ENCODE measurements around the gene KLHDC7B. TPM values are rescaled to one million over a fixed set of nuclear protein-coding genes. Genes with fewer than 3 reads are reported as not detected.

The KLHDC7B gene
- total RNA-seq, 1 experiment from 2014 or later = 1.6 TPM

GRCh38 chr22:50567721-50568252 lies 22.1 kb downstream of the KLHDC7B start:
- BruUV-seq (replicated peaks) = no TSS peak
- intact Hi-C loops (cut with micrococcal nuclease; ENCODE audit: unreplicated experiment) = no loop called here
- TF ChIP-seq CTCF (conservative IDR thresholded peaks at IDR 0.05; ENCODE audit: low read depth, low read length) (no peak), EZH2 (IDR thresholded peaks at IDR 0.05; ENCODE audit: borderline replicate concordance, low read depth, low read length, poor library complexity, severe bottlenecking) (no peak)
- Histone ChIP-seq H3K4me3 (ENCODE audit: low read depth, low read length, poor library complexity, severe bottlenecking) (no peak overlapping the region), H3K4me1 (ENCODE audit: insufficient read depth, low read length, poor library complexity, severe bottlenecking) (no peaks in the 10 kb centered on the region), H3K9me3 (ENCODE audit: low read depth, low read length, poor library complexity, severe bottlenecking) (no peaks in the 10 kb centered on the region), H3K27me3 (replicated peaks; ENCODE audit: insufficient read depth, low read depth, low read length, poor library complexity) (no peaks in the 10 kb centered on the region), H3K27ac (ENCODE audit: low read depth, low read length, poor library complexity, severe bottlenecking) (no peak overlapping the region), H3K36me3 (ENCODE audit: insufficient read depth, low read length, poor library complexity, severe bottlenecking) (peaks cover 12% of the 10 kb centered on the region)
- ChIA-PET CTCF (no interaction called here), POLR2A (ENCODE audit: low non-redundant PET) (no interaction called here)
- no peak for DNase-seq (ENCODE audit: low spot score)

- no peaks in the 10 kb centered on the region for H3K9me3 ChIP-seq (ENCODE audit: low read depth, low read length, poor library complexity, severe bottlenecking)
- no peak overlapping the region for H3K27ac ChIP-seq (ENCODE audit: low read depth, low read length, poor library complexity, severe bottlenecking)
- no peaks in the 10 kb centered on the region for H3K4me1 ChIP-seq (ENCODE audit: insufficient read depth, low read length, poor library complexity, severe bottlenecking)
- intact Hi-C loops (cut with micrococcal nuclease; ENCODE audit: unreplicated experiment) = no loop called here
- BruUV-seq (replicated peaks) = no TSS peak
- TF ChIP-seq EZH2 (IDR thresholded peaks at IDR 0.05; ENCODE audit: borderline replicate concordance, low read depth, low read length, poor library complexity, severe bottlenecking) (no peak), CTCF (conservative IDR thresholded peaks at IDR 0.05; ENCODE audit: low read depth, low read length) (no peak)
- peaks cover 12% of the 10 kb centered on the region for H3K36me3 ChIP-seq (ENCODE audit: insufficient read depth, low read length, poor library complexity, severe bottlenecking)
- H3K4me3 ChIP-seq (ENCODE audit: low read depth, low read length, poor library complexity, severe bottlenecking) = no peak overlapping the region
- H3K27me3 ChIP-seq (replicated peaks; ENCODE audit: insufficient read depth, low read depth, low read length, poor library complexity) = no peaks in the 10 kb centered on the region
- DNase-seq (ENCODE audit: low spot score) = no peak
- ChIA-PET POLR2A (ENCODE audit: low non-redundant PET) (no interaction called here), CTCF (no interaction called here)
Measured at GRCh38 chr22:50568626-50569025, 22.9 kb downstream of the KLHDC7B start.

GRCh38 chr22:50569041-50569459 lies 23.4 kb downstream of the KLHDC7B start:
- Histone ChIP-seq H3K27me3 (replicated peaks; ENCODE audit: insufficient read depth, low read depth, low read length, poor library complexity) (no peaks in the 10 kb centered on the region), H3K27ac (ENCODE audit: low read depth, low read length, poor library complexity, severe bottlenecking) (no peak overlapping the region), H3K4me1 (ENCODE audit: insufficient read depth, low read length, poor library complexity, severe bottlenecking) (no peaks in the 10 kb centered on the region), H3K4me3 (ENCODE audit: low read depth, low read length, poor library complexity, severe bottlenecking) (no peak overlapping the region), H3K36me3 (ENCODE audit: insufficient read depth, low read length, poor library complexity, severe bottlenecking) (peaks cover 12% of the 10 kb centered on the region), H3K9me3 (ENCODE audit: low read depth, low read length, poor library complexity, severe bottlenecking) (no peaks in the 10 kb centered on the region)
- no peak for DNase-seq (ENCODE audit: low spot score)
- no peak for TF ChIP-seq CTCF (conservative IDR thresholded peaks at IDR 0.05; ENCODE audit: low read depth, low read length)
- TF ChIP-seq EZH2 (IDR thresholded peaks at IDR 0.05; ENCODE audit: borderline replicate concordance, low read depth, low read length, poor library complexity, severe bottlenecking) = no peak
- intact Hi-C loops (cut with micrococcal nuclease; ENCODE audit: unreplicated experiment) = no loop called here
- BruUV-seq (replicated peaks) = no TSS peak
- ChIA-PET CTCF (no interaction called here), POLR2A (ENCODE audit: low non-redundant PET) (interaction anchor here (0.6 kb wide), 1 partner anchor 131 kb away, joined by 3 read pairs; no protein-coding TSS in a partner anchor)

All from A673 (cell line).